SK-N-MC (cell line): Measurements from ENCODE around the gene CDC14A.
"Not testable (repeated sequence)": the region's sequence is repeated elsewhere in the genome, so short reads cannot be mapped to it uniquely, and the experiment has no call there.

ENCODE experiments used
- DNase-seq: peaks from one replicate; pipeline ENCODE4 v3.0.0-alpha.2; 2011; ENCODE audit warnings: low read depth, low spot score
- H3K27ac ChIP-seq: fragments of 200-600 bp; sonication (generic); 2 replicates; pipeline ENCODE4 v1.5.1; 2016; ENCODE audit warnings: mixed run types
- H3K36me3 ChIP-seq: fragments of 200-600 bp; sonication (generic); 2 replicates; pipeline ENCODE4 v1.6.1; 2017; ENCODE audit warnings: antibody characterized with exemption, low read length, mixed read lengths; ENCODE audit not compliant: insufficient read depth
- H3K4me3 ChIP-seq: fragments of 200-600 bp; sonication (generic); 2 replicates; pipeline ENCODE4 v1.5.1; 2016
- H3K9ac ChIP-seq: fragments of 200-600 bp; sonication (generic); 2 replicates; pipeline ENCODE4 v1.8.0; 2017; ENCODE audit warnings: mixed run types, mixed read lengths; ENCODE audit not compliant: insufficient read length
- H3K9me3 ChIP-seq: fragments of 200-600 bp; sonication (generic); 2 replicates; pipeline ENCODE4 v1.6.1; 2017; ENCODE audit warnings: low read depth, mild to moderate bottlenecking, antibody characterized with exemption, low read length, moderate library complexity, mixed read lengths
- EZH2 ChIP-seq: fragments of 200-600 bp; sonication (generic); IDR thresholded peaks from one replicate; pipeline ENCODE4 v1.6.1; 2017; ENCODE audit warnings: antibody characterized with exemption
- FOXP2 ChIP-seq: optimal IDR thresholded peaks from 2 replicates; pipeline ENCODE3; 2011; ENCODE audit warnings: mild to moderate bottlenecking, moderate library complexity; ENCODE audit not compliant: insufficient read depth; ENCODE audit errors: extremely low read length, control extremely low read depth
- POLR2AphosphoS5 ChIP-seq: IDR thresholded peaks from 2 replicates; pipeline ENCODE4 v1.6.1; 2012; ENCODE audit warnings: mild to moderate bottlenecking, low read depth, low read length, borderline replicate concordance

CDC14A gene

DNA sequence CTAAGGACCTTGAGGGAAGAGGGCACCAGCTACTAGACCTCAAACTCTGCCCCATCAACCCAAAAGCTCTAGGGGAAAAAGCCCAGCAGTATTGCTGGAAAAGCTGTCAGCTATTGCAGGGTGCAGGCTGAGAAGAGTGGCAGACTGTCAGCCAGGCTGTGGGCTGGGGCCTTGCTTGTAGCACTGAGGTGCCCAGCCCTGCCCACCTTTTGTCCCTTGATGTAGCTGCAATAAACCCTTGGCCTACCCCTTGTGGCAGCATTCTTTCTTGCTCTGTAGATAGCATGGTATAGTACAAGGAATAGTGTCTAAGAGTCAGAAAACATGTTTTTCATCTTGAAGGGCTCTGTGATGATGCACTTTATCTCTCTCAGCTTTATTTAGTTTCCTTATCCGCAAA, 39.4 kb downstream of the CDC14A start:
- no peak overlapping the region for H3K4me3 ChIP-seq
- H3K9me3 ChIP-seq, result no peaks in the 10 kb centered on the region
- H3K9ac ChIP-seq, result no peak overlapping the region
- DNase-seq, result no peak
- TF ChIP-seq EZH2 (no peak), FOXP2 (no peak), POLR2AphosphoS5 (no peak)
- H3K36me3 ChIP-seq, result no peaks in the 10 kb centered on the region
- H3K27ac ChIP-seq, result no peak overlapping the region

- no peak overlapping the region for H3K9ac ChIP-seq
- H3K4me3 ChIP-seq, result no peak overlapping the region
- DNase-seq, result no peak
- no peak overlapping the region for H3K27ac ChIP-seq
- no peaks in the 10 kb centered on the region for H3K9me3 ChIP-seq
- no peaks in the 10 kb centered on the region for H3K36me3 ChIP-seq
- TF ChIP-seq FOXP2, result no peak
- no peak for TF ChIP-seq EZH2
- TF ChIP-seq POLR2AphosphoS5, result no peak
These were observed 40.5 kb downstream of the CDC14A start for GRCh38 chr1:100392756-100393155.

- Histone ChIP-seq H3K9me3 (no peaks in the 10 kb centered on the region), H3K27ac (no peak overlapping the region), H3K9ac (no peak overlapping the region), H3K36me3 (no peaks in the 10 kb centered on the region), H3K4me3 (no peak overlapping the region)
- no peak for TF ChIP-seq FOXP2
- DNase-seq, result no peak
These were observed 42.0 kb downstream of the CDC14A start for GRCh38 chr1:100394285-100394684.

- Histone ChIP-seq H3K9me3 (no peaks in the 10 kb centered on the region), H3K36me3 (no peaks in the 10 kb centered on the region), H3K9ac (no peak overlapping the region), H3K27ac (no peak overlapping the region), H3K4me3 (no peak overlapping the region)
- DNase-seq, result no peak
- TF ChIP-seq POLR2AphosphoS5, result no peak
- no peak for TF ChIP-seq EZH2
- TF ChIP-seq FOXP2, result no peak
These were observed 43.6 kb downstream of the CDC14A start for GRCh38 chr1:100395913-100396312.

DNA sequence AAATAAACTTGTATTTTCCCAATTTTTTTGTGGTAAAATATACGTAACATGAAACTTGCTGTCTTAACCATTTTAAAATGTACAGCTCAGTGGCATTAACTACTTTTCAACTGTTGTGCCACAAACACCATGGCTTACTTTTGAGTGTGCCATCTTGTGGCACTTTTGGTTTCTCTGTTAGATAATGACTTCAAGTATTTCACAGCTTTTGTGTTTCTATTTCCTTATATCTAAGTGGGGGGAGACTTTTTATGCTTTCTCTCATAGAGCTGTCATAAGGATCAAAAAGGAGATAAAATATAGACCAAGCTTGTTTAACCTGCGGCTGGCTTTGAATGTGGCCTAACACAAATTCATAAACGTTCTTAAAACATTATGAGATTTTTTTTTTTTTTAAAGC, 44.3 kb downstream of the CDC14A start:
- TF ChIP-seq EZH2 (no peak), FOXP2 (no peak), POLR2AphosphoS5 (no peak)
- DNase-seq, result no peak
- H3K9me3 ChIP-seq, result no peaks in the 10 kb centered on the region
- no peaks in the 10 kb centered on the region for H3K36me3 ChIP-seq
- H3K9ac ChIP-seq, result no peak overlapping the region
- no peak overlapping the region for H3K27ac ChIP-seq
- H3K4me3 ChIP-seq, result no peak overlapping the region

- H3K9ac ChIP-seq, result no peak overlapping the region
- no peak for DNase-seq
- H3K4me3 ChIP-seq, result no peak overlapping the region
- H3K36me3 ChIP-seq, result no peaks in the 10 kb centered on the region
- TF ChIP-seq EZH2 (no peak), POLR2AphosphoS5 (no peak)
- no peak overlapping the region for H3K27ac ChIP-seq
- no peaks in the 10 kb centered on the region for H3K9me3 ChIP-seq
These were observed 45.4 kb downstream of the CDC14A start for GRCh38 chr1:100397681-100398080.

DNA sequence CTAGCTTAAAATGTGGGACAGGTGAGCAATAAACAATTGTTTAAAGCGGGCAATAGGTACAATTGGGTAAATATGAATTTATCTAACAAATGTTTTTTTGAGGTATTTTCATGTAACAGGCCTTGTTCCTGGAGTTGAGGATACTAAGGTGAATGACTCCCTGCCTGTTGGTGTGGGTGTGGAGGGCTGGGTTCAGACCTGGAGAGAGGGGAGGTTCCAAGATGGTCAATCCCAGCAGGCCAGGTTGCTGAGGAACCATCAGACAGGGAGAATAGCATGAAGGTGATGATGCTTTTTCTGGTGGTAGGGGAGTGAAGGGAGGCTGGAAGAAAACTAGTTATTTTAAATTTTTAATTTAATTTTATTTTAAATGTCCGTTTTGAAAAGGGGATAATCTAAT, 46.3 kb downstream of the CDC14A start:
- Histone ChIP-seq H3K9ac (no peak overlapping the region), H3K36me3 (no peaks in the 10 kb centered on the region), H3K9me3 (no peaks in the 10 kb centered on the region), H3K27ac (no peak overlapping the region), H3K4me3 (no peak overlapping the region)
- TF ChIP-seq FOXP2, result no peak
- TF ChIP-seq EZH2, result no peak
- TF ChIP-seq POLR2AphosphoS5, result no peak
- no peak for DNase-seq

DNA sequence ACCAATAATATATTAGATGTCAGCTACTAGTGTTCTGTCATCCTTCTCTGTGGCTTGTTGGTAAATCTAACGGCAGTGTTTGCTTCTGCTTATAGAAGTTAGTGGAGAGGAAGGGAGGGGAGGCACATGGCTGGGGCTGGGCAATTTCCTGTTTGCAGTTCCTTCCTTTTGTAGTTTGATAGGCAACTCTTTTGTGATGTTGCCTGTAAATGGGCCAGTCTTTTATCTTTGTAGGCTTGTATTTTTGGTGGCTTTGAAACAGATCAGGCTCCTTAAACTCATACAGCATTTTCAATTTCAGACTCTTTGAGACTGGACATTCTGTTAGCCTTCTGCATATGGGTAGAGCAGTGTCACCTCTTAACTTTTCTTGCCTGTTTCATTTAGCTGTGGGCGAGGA, 48.1 kb downstream of the CDC14A start:
- no peak overlapping the region for H3K9ac ChIP-seq
- no peak overlapping the region for H3K27ac ChIP-seq
- peak; percentile 28 for DNase-seq

DNA sequence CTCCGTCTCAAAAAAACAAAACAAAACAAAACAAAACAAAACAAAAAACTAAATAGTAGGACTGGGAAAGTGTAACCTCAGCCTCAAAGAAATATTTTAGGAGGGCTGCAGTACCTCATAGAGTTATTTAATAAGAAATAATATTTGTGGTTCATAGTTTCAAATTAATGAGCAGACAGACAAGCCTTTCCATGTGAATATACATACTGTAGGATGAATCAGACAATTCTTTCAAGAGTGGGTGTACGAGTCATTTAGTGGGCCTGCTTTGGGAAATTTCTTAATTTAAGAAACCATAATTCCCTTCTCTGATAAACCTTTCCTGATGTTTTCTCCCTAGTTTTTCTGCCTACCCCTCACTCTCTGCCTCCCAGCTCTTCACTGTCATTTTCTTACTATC, 52.5 kb downstream of the CDC14A start:
- no peak overlapping the region for H3K9ac ChIP-seq
- H3K27ac ChIP-seq, result no peak overlapping the region
- DNase-seq, result no peak
- no peak overlapping the region for H3K4me3 ChIP-seq
- TF ChIP-seq EZH2, result no peak
- no peak for TF ChIP-seq POLR2AphosphoS5
- no peak for TF ChIP-seq FOXP2
- no peaks in the 10 kb centered on the region for H3K9me3 ChIP-seq
- H3K36me3 ChIP-seq, result no peaks in the 10 kb centered on the region

More for the DNA sequence above, 48.1 kb downstream of the CDC14A start:
- peak overlapping the region; percentile 44; the same call in 1 of the 2 replicates for H3K4me3 ChIP-seq
- no peaks in the 10 kb centered on the region for H3K9me3 ChIP-seq
- no peak for TF ChIP-seq FOXP2
- TF ChIP-seq POLR2AphosphoS5, result no peak
- no peak for TF ChIP-seq EZH2
- H3K36me3 ChIP-seq, result no peaks in the 10 kb centered on the region

GRCh38 chr1:100405902-100406301, 53.6 kb downstream of the CDC14A start:
- not testable (repeated sequence) for H3K36me3 ChIP-seq, H3K9me3 ChIP-seq, DNase-seq, H3K27ac ChIP-seq, H3K9ac ChIP-seq, H3K4me3 ChIP-seq

DNA sequence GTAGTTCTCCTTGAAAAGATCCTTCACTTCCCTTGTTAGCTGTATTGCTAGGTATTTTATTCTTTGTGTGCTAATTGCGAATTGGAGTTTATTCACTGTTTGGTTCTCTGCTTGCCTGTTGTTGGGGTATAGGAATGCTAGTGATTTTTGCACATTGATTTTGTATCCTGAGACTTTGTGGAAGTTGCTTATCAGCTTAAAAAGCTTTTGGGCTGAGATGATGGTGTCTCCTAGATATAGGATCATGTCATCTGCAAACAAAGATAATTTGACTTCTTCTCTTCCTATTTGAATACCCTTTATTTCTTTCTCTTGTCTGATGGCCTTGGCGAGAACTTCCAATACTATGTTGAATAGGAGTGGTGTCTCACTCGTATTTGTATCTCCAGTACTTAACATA, 55.1 kb downstream of the CDC14A start:
- H3K27ac ChIP-seq, DNase-seq, H3K4me3 ChIP-seq, H3K9ac ChIP-seq, H3K36me3 ChIP-seq, H3K9me3 ChIP-seq: not testable (repeated sequence)
